Neural progenitor cell (in vitro differentiated cells): ENCODE results near the gene ZNF280B. TPM values are rescaled to one million over a fixed set of nuclear protein-coding genes. Genes with fewer than 3 reads are reported as not detected.

Source experiments
- DNase-seq: peaks from one replicate; pipeline ENCODE4 v3.0.0-alpha.2; 2016; ENCODE audit warnings: low spot score
- H2AFZ ChIP-seq: fragments of 200-600 bp; sonication (generic); replicated peaks from 2 replicates; pipeline ENCODE4 v1.6.1; 2016; ENCODE audit warnings: antibody characterized with exemption
- H3F3A ChIP-seq: fragments of 200-600 bp; sonication (generic); 2 replicates; pipeline ENCODE4 v1.6.1; 2016; ENCODE audit warnings: antibody characterized with exemption, low read depth
- H3K27ac ChIP-seq: fragments of 200-600 bp; sonication (generic); 2 replicates; pipeline ENCODE4 v1.5.1; 2016; ENCODE audit warnings: mild to moderate bottlenecking
- H3K27me3 ChIP-seq: fragments of 200-600 bp; sonication (generic); 2 replicates; pipeline ENCODE4 v1.6.1; 2016; ENCODE audit warnings: mild to moderate bottlenecking, moderate library complexity
- H3K36me3 ChIP-seq: fragments of 200-600 bp; sonication (generic); 2 replicates; pipeline ENCODE4 v1.5.1; 2016
- H3K4me1 ChIP-seq: fragments of 200-600 bp; sonication (generic); 2 replicates; pipeline ENCODE4 v1.6.1; 2016; ENCODE audit warnings: mixed run types
- H3K4me2 ChIP-seq: fragments of 200-600 bp; sonication (generic); 2 replicates; pipeline ENCODE4 v1.6.1; 2016
- H3K4me3 ChIP-seq: fragments of 200-600 bp; sonication (generic); 2 replicates; pipeline ENCODE4 v1.5.1; 2016
- H3K79me2 ChIP-seq: fragments of 200-600 bp; sonication (generic); 2 replicates; pipeline ENCODE4 v1.6.1; 2016; ENCODE audit warnings: low read depth
- H3K9ac ChIP-seq: fragments of 200-600 bp; sonication (generic); 2 replicates; pipeline ENCODE4 v1.6.1; 2016
- H3K9me3 ChIP-seq: fragments of 200-600 bp; sonication (generic); 2 replicates; pipeline ENCODE4 v1.5.1; 2016; ENCODE audit warnings: low read depth
- H4K20me1 ChIP-seq: fragments of 200-600 bp; sonication (generic); 2 replicates; pipeline ENCODE4 v1.6.1; 2016; ENCODE audit warnings: low read depth
- H3K27ac Mint-ChIP-seq: 3 replicates; pipeline ENCODE4 v1.8.0; 2021; ENCODE audit warnings: mixed read lengths
- H3K27me3 Mint-ChIP-seq: 2 replicates; pipeline ENCODE4 v1.8.0; 2022; ENCODE audit warnings: low read depth, mild to moderate bottlenecking, inconsistent platforms, moderate library complexity, mixed read lengths; ENCODE audit not compliant: insufficient read depth
- H3K36me3 Mint-ChIP-seq: 3 replicates; pipeline ENCODE4 v1.8.0; 2021; ENCODE audit warnings: mixed read lengths
- H3K4me1 Mint-ChIP-seq: 3 replicates; pipeline ENCODE4 v1.8.0; 2021; ENCODE audit warnings: mixed read lengths
- H3K4me3 Mint-ChIP-seq: 3 replicates; pipeline ENCODE4 v1.8.0; 2021; ENCODE audit warnings: mild to moderate bottlenecking, moderate library complexity, mixed read lengths
- H3K9me3 Mint-ChIP-seq: 3 replicates; pipeline ENCODE4 v1.8.0; 2020; ENCODE audit warnings: mixed read lengths
- CTCF ChIP-seq: fragments of 200-600 bp; sonication (generic); IDR thresholded peaks from 2 replicates; pipeline ENCODE4 v1.5.1; 2017; ENCODE audit warnings: antibody characterized with exemption, mild to moderate bottlenecking
- EZH2 ChIP-seq: fragments of 200-600 bp; sonication (generic); IDR thresholded peaks from 2 replicates; pipeline ENCODE4 v1.6.1; 2017; ENCODE audit warnings: antibody characterized with exemption, mild to moderate bottlenecking, moderate library complexity
- EZH2phosphoT487 ChIP-seq: fragments of 200-600 bp; sonication (generic); IDR thresholded peaks from 2 replicates; pipeline ENCODE4 v1.6.1; 2017; ENCODE audit warnings: antibody characterized with exemption
- total RNA-seq: library from RNA; depleted of rRNA; stranded (reverse); fragments of >200 nt; gene quantifications from 2 replicates; pipeline ENCODE4 v1.2.3, GENCODE V29; 2015; ENCODE audit warnings: low replicate concordance

The ZNF280B gene
- total RNA-seq, 1 donor from 2014 or later: 14.2 TPM

DNA sequence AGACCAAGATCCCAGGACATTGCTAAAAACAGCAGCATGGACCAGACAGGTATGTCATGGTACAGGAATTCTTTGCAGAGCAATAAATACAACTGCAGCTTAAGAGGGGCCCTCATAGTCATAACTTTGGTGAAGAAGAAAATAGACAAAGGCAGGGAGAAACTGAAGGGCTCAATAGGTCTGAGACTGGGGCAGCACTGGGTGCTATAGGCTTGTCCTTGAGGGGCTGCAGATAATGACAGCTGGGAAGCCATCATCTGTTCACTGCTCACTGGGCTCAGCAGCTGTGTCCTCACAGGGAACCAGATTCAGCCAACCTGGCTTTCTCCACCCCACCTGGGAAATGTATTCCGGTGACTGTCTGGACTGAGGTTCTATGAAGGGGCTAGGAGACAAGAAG is 68.4 kb downstream of the ZNF280B start:
- H4K20me1 ChIP-seq: no peaks in the 10 kb centered on the region
- H3K9me3 ChIP-seq: no peaks in the 10 kb centered on the region
- H3K36me3 ChIP-seq: no peaks in the 10 kb centered on the region
- no peak overlapping the region for H3K27ac Mint-ChIP-seq
- no peak overlapping the region for H3K4me2 ChIP-seq
- TF ChIP-seq CTCF (no peak), EZH2phosphoT487 (no peak), EZH2 (no peak)
- H3F3A ChIP-seq: no peaks in the 10 kb centered on the region
- no peak overlapping the region for H3K4me3 ChIP-seq
- H3K27me3 ChIP-seq: peaks cover 91% of the 10 kb centered on the region
- no peak overlapping the region for H3K27ac ChIP-seq
- no peaks in the 10 kb centered on the region for H3K4me1 Mint-ChIP-seq
- no peaks in the 10 kb centered on the region for H3K4me1 ChIP-seq
- no peaks in the 10 kb centered on the region for H3K36me3 Mint-ChIP-seq
- H3K9me3 Mint-ChIP-seq: peaks cover 22% of the 10 kb centered on the region
- no peak overlapping the region for H2AFZ ChIP-seq
- DNase-seq: no peak
- no peak overlapping the region for H3K4me3 Mint-ChIP-seq
- H3K79me2 ChIP-seq: no peaks in the 10 kb centered on the region
- H3K9ac ChIP-seq: no peak overlapping the region
- peaks cover 3% of the 10 kb centered on the region for H3K27me3 Mint-ChIP-seq

Other genes with a start within 250 kb of the ZNF280B start
- gene ZNF280A, start 11.5 kb upstream of the ZNF280B start, total RNA-seq: 2.4 and 3.7 TPM in 2 replicates
- not detected in 2 replicates for gene PRAME, start 50.5 kb upstream of the ZNF280B start, total RNA-seq
- gene GGTLC2, start 135.9 kb upstream of the ZNF280B start, total RNA-seq: not detected in 2 replicates